ENCODE results near the gene CTNS.

- TF ChIP-seq CTCF (IDR thresholded peaks at IDR 0.05) = no peak
- TF ChIP-seq POLR2AphosphoS5 (IDR thresholded peaks at IDR 0.05) = no peak
Measured at GRCh38 chr17:3693829-3694231, 57.3 kb downstream of the CTNS start.

All from transverse colon (tissue), 4 donors.